SK-N-SH treated with all-trans-retinoic acid at 6 μM for 48 hours (cell line): Measurements from ENCODE around the gene CIITA.

ENCODE experiments used
- ATAC-seq: fragments of 200-7000 bp; cut with Tn5 transposase; 3 replicates; pipeline ENCODE4 v1.9.1; 2020; ENCODE audit warnings: mild to moderate bottlenecking, moderate library complexity
- ARNTL ChIP-seq: fragments of 450-650 bp; formaldehyde crosslinking; IDR thresholded peaks from 2 replicates; pipeline ENCODE4 v1.5.0; 2020; ENCODE audit warnings: low read depth, mild to moderate bottlenecking, moderate library complexity, borderline replicate concordance
- BACH2 ChIP-seq: fragments of 250-450 bp; sonication (Bioruptor Pico); IDR thresholded peaks from 2 replicates; pipeline ENCODE4 v1.9.0; 2021; ENCODE audit warnings: mild to moderate bottlenecking, borderline replicate concordance
- CREB5 ChIP-seq: fragments of 250-450 bp; sonication (Bioruptor Pico); IDR thresholded peaks from 2 replicates; pipeline ENCODE4 v1.5.1; 2020; ENCODE audit warnings: low read depth, mild to moderate bottlenecking, moderate library complexity
- CSDC2 ChIP-seq: fragments of 250-450 bp; sonication (Bioruptor Pico); IDR thresholded peaks from 2 replicates; pipeline ENCODE4 v1.5.0; 2020; ENCODE audit warnings: mild to moderate bottlenecking, moderate library complexity
- CSRNP3 ChIP-seq: fragments of 250-450 bp; sonication (Bioruptor Pico); IDR thresholded peaks from 2 replicates; pipeline ENCODE4 v1.5.1; 2021; ENCODE audit warnings: mild to moderate bottlenecking, moderate library complexity
- ESRRG ChIP-seq: fragments of 250-450 bp; sonication (Bioruptor Pico); IDR thresholded peaks from 2 replicates; pipeline ENCODE4 v1.6.1; 2021; ENCODE audit warnings: mild to moderate bottlenecking
- GLIS3 ChIP-seq: fragments of 250-450 bp; sonication (Bioruptor Pico); IDR thresholded peaks from 2 replicates; pipeline ENCODE4 v1.5.0; 2020; ENCODE audit warnings: mild to moderate bottlenecking, moderate library complexity
- OSR1 ChIP-seq: fragments of 250-450 bp; sonication (Bioruptor Pico); IDR thresholded peaks from 2 replicates; pipeline ENCODE4 v1.8.0; 2022; ENCODE audit warnings: moderate library complexity, mild to moderate bottlenecking, inconsistent platforms
- PATZ1 ChIP-seq: fragments of 250-450 bp; sonication (Bioruptor Pico); IDR thresholded peaks from 2 replicates; pipeline ENCODE4 v1.8.0; 2020; ENCODE audit warnings: mild to moderate bottlenecking, moderate library complexity, borderline replicate concordance
- POU6F1 ChIP-seq: fragments of 250-450 bp; sonication (Bioruptor Pico); IDR thresholded peaks from 2 replicates; pipeline ENCODE4 v1.8.0; 2021; ENCODE audit warnings: low read depth, mild to moderate bottlenecking, moderate library complexity, borderline replicate concordance
- PPARA ChIP-seq: fragments of 250-450 bp; sonication (Bioruptor Pico); IDR thresholded peaks from 2 replicates; pipeline ENCODE4 v1.5.0; 2020; ENCODE audit warnings: mild to moderate bottlenecking, borderline replicate concordance
- RARB ChIP-seq: fragments of 250-450 bp; sonication (Bioruptor Pico); IDR thresholded peaks from 2 replicates; pipeline ENCODE4 v1.8.0; 2021; ENCODE audit warnings: mild to moderate bottlenecking, moderate library complexity
- SNAI2 ChIP-seq: fragments of 250-450 bp; sonication (Bioruptor Pico); IDR thresholded peaks from 2 replicates; pipeline ENCODE4 v1.5.0; 2020; ENCODE audit warnings: mild to moderate bottlenecking, moderate library complexity
- TCF4 ChIP-seq: fragments of 250-450 bp; sonication (Bioruptor Pico); IDR thresholded peaks from 2 replicates; pipeline ENCODE4 v1.8.0; 2021; ENCODE audit warnings: mild to moderate bottlenecking, moderate library complexity, borderline replicate concordance
- TOX ChIP-seq: fragments of 250-450 bp; sonication (Bioruptor Pico); IDR thresholded peaks from 2 replicates; pipeline ENCODE4 v1.8.0; 2021; ENCODE audit warnings: mild to moderate bottlenecking, moderate library complexity, borderline replicate concordance
- TSHZ2 ChIP-seq: fragments of 250-450 bp; sonication (Bioruptor Pico); IDR thresholded peaks from 2 replicates; pipeline ENCODE4 v1.5.0; 2020; ENCODE audit warnings: mild to moderate bottlenecking, moderate library complexity
- ZC3H10 ChIP-seq: fragments of 250-450 bp; sonication (Bioruptor Pico); IDR thresholded peaks from 2 replicates; pipeline ENCODE4 v1.5.1; 2021; ENCODE audit warnings: mild to moderate bottlenecking, moderate library complexity
- ZFP3 ChIP-seq: fragments of 250-450 bp; sonication (Bioruptor Pico); IDR thresholded peaks from 2 replicates; pipeline ENCODE4 v1.5.0; 2020; ENCODE audit warnings: mild to moderate bottlenecking, moderate library complexity
- ZFP30 ChIP-seq: fragments of 450-650 bp; formaldehyde crosslinking; IDR thresholded peaks from 2 replicates; pipeline ENCODE4 v1.5.0; 2022; ENCODE audit warnings: mild to moderate bottlenecking, moderate library complexity
- ZNF565 ChIP-seq: fragments of 450-650 bp; formaldehyde crosslinking; conservative IDR thresholded peaks from 2 replicates; pipeline ENCODE4 v1.5.0; 2020; ENCODE audit warnings: low read depth, mild to moderate bottlenecking, moderate library complexity
- ZNF70 ChIP-seq: fragments of 450-650 bp; formaldehyde crosslinking; IDR thresholded peaks from 2 replicates; pipeline ENCODE4 v1.5.0; 2020; ENCODE audit warnings: mild to moderate bottlenecking, moderate library complexity
- ZNF8 ChIP-seq: fragments of 450-650 bp; formaldehyde crosslinking; IDR thresholded peaks from 2 replicates; pipeline ENCODE4 v1.5.0; 2020; ENCODE audit warnings: mild to moderate bottlenecking, moderate library complexity

Gene CIITA

GRCh38 chr16:10877472-10877946 is 507 bp downstream of the CIITA start:
- ATAC-seq = no peak; the same call in 2 of the 3 replicates
- TF ChIP-seq PPARA (no peak), ZNF8 (CRISPR knock-in tag) (no peak), CSDC2 (no peak), ZFP3 (no peak), GLIS3 (CRISPR knock-in tag) (no peak), TOX (CRISPR knock-in tag) (no peak), SNAI2 (CRISPR knock-in tag) (no peak), OSR1 (no peak), CREB5 (CRISPR knock-in tag) (no peak), RARB (no peak), ZNF70 (CRISPR knock-in tag) (no peak), TSHZ2 (CRISPR knock-in tag) (no peak), BACH2 (no peak), ZFP30 (CRISPR knock-in tag) (no peak)

GRCh38 chr16:10878328-10878643 is 1.3 kb downstream of the CIITA start:
- TF ChIP-seq ZFP3 = no peak
- TF ChIP-seq ZNF565 (CRISPR knock-in tag) = no peak
- TF ChIP-seq PPARA = no peak
- no peak for TF ChIP-seq ZC3H10
- TF ChIP-seq CSRNP3 (CRISPR knock-in tag) = no peak
- no peak for TF ChIP-seq RARB
- TF ChIP-seq BACH2 = no peak
- TF ChIP-seq OSR1 = no peak
- no peak for TF ChIP-seq CREB5 (CRISPR knock-in tag)
- TF ChIP-seq TCF4 (CRISPR knock-in tag) = no peak
- no peak for TF ChIP-seq SNAI2 (CRISPR knock-in tag)
- TF ChIP-seq POU6F1 (CRISPR knock-in tag) = no peak
- no peak for TF ChIP-seq ARNTL (CRISPR knock-in tag)
- TF ChIP-seq ZNF8 (CRISPR knock-in tag) = no peak
- no peak for TF ChIP-seq PATZ1 (CRISPR knock-in tag)
- TF ChIP-seq ZNF70 (CRISPR knock-in tag) = no peak
- TF ChIP-seq TOX (CRISPR knock-in tag) = no peak
- TF ChIP-seq ESRRG = no peak
- ATAC-seq = no peak
